ENCODE measurements around the gene DYNLRB1.

GRCh38 chr20:34516247-34517113 lies at the start of gene DYNLRB1:
- TF ChIP-seq CTCF (IDR thresholded peaks at IDR 0.05): peak in 1 of 6 experiments; percentile 27
- TF ChIP-seq POLR2A (IDR thresholded peaks at IDR 0.05): peak in 1 of 2 donors; percentile 90

All from thyroid gland (tissue), 4 donors.